BJ (cell line): Measurements from ENCODE around the gene MYH15. TPM values are rescaled to one million over a fixed set of nuclear protein-coding genes. Genes with fewer than 3 reads are reported as not detected.

Source experiments
- CTCF ChIA-PET: fragments of 350-600 bp; formaldehyde crosslinking; extraction: SDS; loops from one replicate; lab custom pipeline; 2021; ENCODE audit warnings: antibody characterized with exemption, inconsistent platforms; lab: Yijun Ruan, JAX
- POLR2A ChIA-PET: fragments of 300-600 bp; sonication (Branson Sonifier 250); formaldehyde crosslinking; extraction: SDS; loops from one replicate; lab custom pipeline; 2021; ENCODE audit warnings: antibody characterized with exemption; lab: Charles Lee
- DNase-seq: peaks from one replicate; pipeline ENCODE4 v3.0.0-alpha.2; 2011; ENCODE audit warnings: low read depth
- H3K27me3 ChIP-seq: 2 replicates; pipeline ENCODE4 v1.6.0; 2011; ENCODE audit warnings: low read length; ENCODE audit not compliant: control insufficient read depth, insufficient read depth
- H3K36me3 ChIP-seq: 2 replicates; pipeline ENCODE4 v1.5.1; 2011; ENCODE audit warnings: low read length; ENCODE audit not compliant: control insufficient read depth, insufficient read depth
- H3K4me3 ChIP-seq: 2 replicates; pipeline ENCODE4 v1.5.1; 2011; ENCODE audit warnings: low read depth, mild to moderate bottlenecking, control low read depth, low read length
- CTCF ChIP-seq: IDR thresholded peaks from 2 replicates; pipeline ENCODE4 v1.5.1; 2011; ENCODE audit warnings: low read depth, mild to moderate bottlenecking, control low read depth, inconsistent platforms, low read length, moderate library complexity; ENCODE audit not compliant: insufficient read depth
- polyA plus RNA-seq: library from polyadenylated mRNA; depleted of rRNA; stranded (reverse); fragments of >200 nt; gene quantifications from 2 replicates; pipeline ENCODE4 v1.2.3, GENCODE V29; 2011

MYH15 gene
- polyA plus RNA-seq, 1 experiment: 0.02 TPM

- TF ChIP-seq CTCF: no peak
- DNase-seq: no peak
- no peaks in the 10 kb centered on the region for H3K27me3 ChIP-seq
- no peaks in the 10 kb centered on the region for H3K36me3 ChIP-seq
- CTCF ChIA-PET: interaction anchor here (1.1 to 3.2 kb wide), 2 partner anchors 17 to 37 kb away, joined by 3 to 10 read pairs; no protein-coding TSS in a partner anchor
- POLR2A ChIA-PET: no interaction called here
- no peak overlapping the region for H3K4me3 ChIP-seq
Measured at GRCh38 chr3:108441071-108441507, 69.3 kb downstream of the MYH15 start.

- TF ChIP-seq CTCF: no peak
- POLR2A ChIA-PET: no interaction called here
- Histone ChIP-seq H3K36me3 (no peaks in the 10 kb centered on the region), H3K4me3 (no peak overlapping the region), H3K27me3 (no peaks in the 10 kb centered on the region)
- CTCF ChIA-PET: interaction anchor here (0.8 to 1.4 kb wide), 3 partner anchors 11 to 515 kb away, joined by 3 read pairs; no protein-coding TSS in a partner anchor
- no peak for DNase-seq
Measured at GRCh38 chr3:108438542-108438941, 71.9 kb downstream of the MYH15 start.

GRCh38 chr3:108437439-108437838 lies 73.0 kb downstream of the MYH15 start:
- no peak for TF ChIP-seq CTCF
- Histone ChIP-seq H3K4me3 (no peak overlapping the region), H3K27me3 (no peaks in the 10 kb centered on the region), H3K36me3 (no peaks in the 10 kb centered on the region)
- POLR2A ChIA-PET: no interaction called here
- CTCF ChIA-PET: interaction anchor here (1.4 kb wide), 1 partner anchor 476 kb away, joined by 3 read pairs; no protein-coding TSS in a partner anchor
- DNase-seq: no peak

- Histone ChIP-seq H3K4me3 (no peak overlapping the region), H3K27me3 (no peaks in the 10 kb centered on the region), H3K36me3 (no peaks in the 10 kb centered on the region)
- ChIA-PET POLR2A (no interaction called here), CTCF (no interaction called here)
- DNase-seq: no peak
- TF ChIP-seq CTCF: no peak
Measured at GRCh38 chr3:108433928-108434327, 76.5 kb downstream of the MYH15 start.

- no peak overlapping the region for H3K4me3 ChIP-seq
- CTCF ChIA-PET: interaction anchor here (0.9 kb wide), 1 partner anchor 1197 kb away, joined by 3 read pairs; no protein-coding TSS in a partner anchor
- H3K27me3 ChIP-seq: no peaks in the 10 kb centered on the region
- no peak for TF ChIP-seq CTCF
- POLR2A ChIA-PET: no interaction called here
- DNase-seq: no peak
- H3K36me3 ChIP-seq: no peaks in the 10 kb centered on the region
Measured at GRCh38 chr3:108432431-108432830, 78.0 kb downstream of the MYH15 start.
